HG03064 (cell line): Measurements from ENCODE around the gene SOWAHB.

ENCODE experiments used
- ATAC-seq: cut with Tn5 transposase; IDR thresholded peaks from one replicate; pipeline ENCODE4 v1.9.1; 2021; ENCODE audit warnings: low read depth; ENCODE audit not compliant: unreplicated experiment

SOWAHB gene

GRCh38 chr4:76856243-76857073, 41.5 kb downstream of the SOWAHB start:
- ATAC-seq: no peak

- no peak for ATAC-seq
These were observed 43.1 kb downstream of the SOWAHB start for GRCh38 chr4:76854858-76855257.

- no peak for ATAC-seq
These were observed 46.6 kb downstream of the SOWAHB start for GRCh38 chr4:76851375-76851774.

- no peak for ATAC-seq
These were observed 47.9 kb downstream of the SOWAHB start for GRCh38 chr4:76850010-76850441.
